Psoas muscle (tissue), 7 donors: ENCODE results near the gene TMPRSS11B. TPM values are rescaled to one million over a fixed set of nuclear protein-coding genes. Genes with fewer than 3 reads are reported as not detected.

ENCODE experiments used
- polyA plus RNA-seq, 3 donors: library from polyadenylated mRNA; stranded (reverse); fragments of 200-250 nt; gene quantifications; one replicate each; pipeline ENCODE4 v1.2.3, GENCODE V29; 2013
- total RNA-seq, 4 donors: library from RNA; stranded (reverse); fragmentation: NEBNext Ultra II Directional in 2 of 4; extraction: Animal tissue kit (Norgen Biotek cat#: 25700) in 2 of 4; gene quantifications; one replicate each; pipeline versions ENCODE4 v1.2.1 to v1.2.4, GENCODE V29; 2021 to 2023
- donor health status: healthy with polysubstance abuse.
- donor health status: DM: no; HTN: no; CAD: no; lungs with moderate emphysema.
- donor health status: Bipolar disorder and iron deficiency.
- donor health status: healthy.
- donor health status: DM: no; HTN: no; CAD: no.
- donor health status: DM: no; HTN: no; CAD: no.
- donor health status: DM: yes; HTN: yes; CAD: no.

Gene TMPRSS11B
- total and polyA plus RNA-seq, 7 donors: 0.03 TPM; not detected in 5

Other genes starting within 250 kb of the TMPRSS11B start
- gene TMPRSS11F, start 115.8 kb downstream of the TMPRSS11B start, total RNA-seq: not detected
- not detected for gene TMPRSS11F, start 115.8 kb downstream of the TMPRSS11B start, polyA plus RNA-seq
- 10 to 100 TPM; 35.3 to 58.5 (median 48.1) TPM for gene YTHDC1, start 104.4 kb upstream of the TMPRSS11B start, total RNA-seq
- 10 to 100 TPM; 19.1 to 43.3 (median 26.6) TPM for gene YTHDC1, start 104.4 kb upstream of the TMPRSS11B start, polyA plus RNA-seq
- gene TMPRSS11E, start 201.8 kb upstream of the TMPRSS11B start, total RNA-seq: not detected
- under 1 TPM in 2 of 3 donors, not detected in 1; 0.04 to 0.08 TPM for gene TMPRSS11E, start 201.8 kb upstream of the TMPRSS11B start, polyA plus RNA-seq